SK-MEL-5 (cell line): ENCODE data around the gene TMEM132D. TPM values are rescaled to one million over a fixed set of nuclear protein-coding genes. Genes with fewer than 3 reads are reported as not detected.

Experiments
- DNase-seq: peaks from one replicate; pipeline ENCODE4 v3.0.0-alpha.2; 2016; ENCODE audit warnings: low read depth, low spot score
- in situ Hi-C: cut with HindIII; loops from 2 replicates; pipeline ENCODE4 v1.10.0; 2016; ENCODE audit warnings: low sequenced_read_pairs, high pct_unique_total_duplicates, low pct_unique_long_range_greater_than_20kb
- total RNA-seq: library from RNA; depleted of rRNA; stranded (reverse); fragments of >200 nt; shearing (Covaris generic); gene quantifications from 2 replicates; pipeline ENCODE4 v1.2.3, GENCODE V29; 2014

TMEM132D gene
- total RNA-seq, 1 experiment from 2014 or later: 0.03 TPM

DNA sequence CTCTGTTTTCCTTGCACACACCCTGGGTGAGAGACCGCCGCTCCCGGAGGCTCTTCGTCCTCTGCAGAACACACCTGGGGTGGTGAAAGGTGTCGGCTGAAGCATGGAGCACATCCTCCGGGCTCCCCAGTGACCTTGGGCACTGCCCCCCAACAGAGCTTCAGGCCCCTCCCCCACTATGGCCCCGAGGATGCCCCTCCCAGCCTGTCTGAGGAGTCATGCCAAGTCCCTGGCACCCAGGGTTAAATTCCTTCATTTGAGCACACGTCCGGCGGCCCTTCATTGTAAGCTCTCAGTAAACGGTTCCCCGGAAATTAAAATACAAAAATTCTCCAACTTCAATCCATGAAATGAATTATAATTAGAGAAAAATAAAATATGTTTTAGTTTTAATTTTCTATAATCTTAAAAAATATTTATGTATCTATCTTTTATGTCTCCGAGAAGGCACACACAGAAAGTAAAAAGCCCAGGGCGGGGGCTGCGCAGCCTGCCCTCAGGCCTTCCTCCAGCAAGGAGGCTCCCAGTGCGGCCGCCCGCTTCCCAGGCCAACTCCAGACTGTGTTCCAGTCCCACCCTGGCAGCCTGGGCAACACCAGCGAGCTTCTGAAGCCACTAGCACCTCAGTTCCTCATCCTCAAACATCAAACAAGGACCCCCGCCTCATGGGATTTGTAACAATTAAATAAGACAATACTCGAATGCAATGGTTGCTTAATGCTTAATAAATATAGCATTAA lies 63.5 kb downstream of the TMEM132D start:
- no peak for DNase-seq
- in situ Hi-C loops: no loop called here

DNA sequence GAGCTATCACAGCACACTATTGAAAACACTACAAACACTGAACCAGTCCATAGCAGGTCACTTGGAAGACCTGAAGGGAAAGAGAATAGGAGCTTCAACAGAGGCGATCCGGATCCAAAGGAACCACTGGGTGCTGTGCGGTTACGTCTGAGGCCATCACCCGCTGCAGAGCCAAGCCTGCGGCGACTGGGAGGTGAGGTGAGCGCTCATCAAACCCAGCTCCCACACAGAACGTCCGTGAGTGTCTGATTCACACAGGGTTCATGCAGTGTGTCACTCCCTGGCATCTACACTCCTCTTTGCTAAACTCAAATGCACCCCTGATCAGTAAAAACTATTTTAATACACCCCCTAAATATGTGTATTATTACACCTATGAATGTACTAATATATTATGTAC lies 64.1 kb downstream of the TMEM132D start:
- in situ Hi-C loops: no loop called here
- DNase-seq: no peak

DNA sequence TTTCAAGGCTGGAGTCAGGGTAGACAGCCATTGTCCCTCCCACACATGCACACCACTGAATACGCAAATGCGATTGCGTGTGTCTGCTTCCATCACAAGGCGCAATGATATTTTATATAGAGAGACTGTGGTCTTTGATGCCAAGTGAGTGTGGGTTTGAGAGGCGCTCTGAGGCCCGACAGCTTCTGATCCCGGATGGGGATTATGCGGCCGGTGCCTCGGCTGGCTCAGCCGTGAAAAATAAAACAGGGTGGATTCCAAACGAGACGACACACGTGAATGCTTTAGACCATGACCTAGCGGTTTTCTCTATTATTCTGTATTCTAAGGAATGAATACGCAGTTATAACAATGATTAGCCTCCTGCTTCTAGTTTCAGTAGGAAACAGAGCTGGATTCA lies 72.5 kb downstream of the TMEM132D start:
- in situ Hi-C loops: no loop called here
- DNase-seq: no peak

GRCh38 chr12:129830796-129831195 lies 73.0 kb downstream of the TMEM132D start:
- in situ Hi-C loops: no loop called here
- DNase-seq: no peak

GRCh38 chr12:129827866-129828384 lies 75.9 kb downstream of the TMEM132D start:
- in situ Hi-C loops: no loop called here
- DNase-seq: no peak

GRCh38 chr12:129827102-129827865 lies 76.5 kb downstream of the TMEM132D start:
- DNase-seq: no peak
- in situ Hi-C loops: no loop called here

- in situ Hi-C loops: no loop called here
- DNase-seq: no peak
These were observed 77.6 kb downstream of the TMEM132D start for GRCh38 chr12:129826273-129826672.

DNA sequence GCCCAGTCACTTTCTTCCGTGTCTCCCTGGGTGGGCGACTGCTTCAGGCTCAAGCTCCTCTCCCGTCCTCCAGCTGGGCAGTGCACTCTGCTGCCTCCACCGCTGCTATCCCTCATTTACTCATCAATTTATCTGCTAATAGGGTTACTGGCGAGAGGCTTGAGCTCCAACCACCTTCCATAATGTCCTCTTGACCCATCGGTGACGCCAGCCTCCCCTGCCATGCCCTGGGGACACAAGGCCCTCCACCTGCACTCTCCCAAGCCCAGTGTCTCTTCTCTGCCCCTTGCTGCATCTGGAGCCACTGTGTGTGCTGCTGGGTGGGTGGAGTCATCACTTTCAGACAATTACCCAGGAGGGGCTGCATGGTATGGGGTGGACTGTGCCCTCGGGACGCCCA lies 78.5 kb downstream of the TMEM132D start:
- in situ Hi-C loops: no loop called here

GRCh38 chr12:129821964-129822363 lies 81.9 kb downstream of the TMEM132D start:
- DNase-seq: no peak
- in situ Hi-C loops: no loop called here

More for the DNA sequence above, 78.5 kb downstream of the TMEM132D start:
- no peak for DNase-seq

DNA sequence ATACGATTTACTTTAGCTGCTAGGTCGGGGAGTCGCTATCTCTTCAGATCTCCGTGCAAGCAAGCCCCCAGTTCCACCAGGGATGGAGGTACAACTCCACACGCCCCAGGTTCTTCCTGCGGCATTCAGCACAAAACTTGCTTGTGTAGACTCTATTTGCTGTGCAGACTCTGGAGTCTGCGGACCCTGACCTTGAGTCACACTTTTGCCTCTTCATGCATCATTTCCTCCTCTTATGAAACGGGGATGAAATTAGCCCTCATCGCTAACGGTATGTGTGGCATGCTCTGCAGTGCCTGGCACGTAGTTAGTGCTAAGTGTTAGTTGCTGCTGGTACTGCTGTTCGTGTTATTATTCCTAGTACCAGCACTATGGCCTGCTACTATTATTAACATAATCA lies 84.4 kb downstream of the TMEM132D start:
- in situ Hi-C loops: no loop called here
- DNase-seq: no peak

DNA sequence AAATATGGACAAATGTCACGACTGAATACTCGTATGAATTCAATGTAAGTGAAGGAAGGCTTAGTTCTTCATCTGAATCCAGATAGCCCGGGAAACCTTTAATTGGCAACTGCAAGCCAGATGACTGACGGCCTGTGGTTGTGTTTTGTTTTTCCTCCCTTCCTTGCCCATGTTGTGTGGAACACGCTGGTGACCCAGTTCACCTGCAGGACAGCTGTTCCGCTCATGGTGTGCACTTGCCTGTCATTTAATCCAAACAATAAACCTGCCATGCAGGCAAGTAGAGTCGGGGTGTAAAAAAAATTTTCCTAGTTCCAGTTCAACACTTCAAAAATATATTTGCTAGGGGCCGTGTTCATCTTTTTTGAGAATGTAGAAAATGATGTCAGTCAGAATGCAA lies 88.0 kb downstream of the TMEM132D start:
- in situ Hi-C loops: no loop called here

DNA sequence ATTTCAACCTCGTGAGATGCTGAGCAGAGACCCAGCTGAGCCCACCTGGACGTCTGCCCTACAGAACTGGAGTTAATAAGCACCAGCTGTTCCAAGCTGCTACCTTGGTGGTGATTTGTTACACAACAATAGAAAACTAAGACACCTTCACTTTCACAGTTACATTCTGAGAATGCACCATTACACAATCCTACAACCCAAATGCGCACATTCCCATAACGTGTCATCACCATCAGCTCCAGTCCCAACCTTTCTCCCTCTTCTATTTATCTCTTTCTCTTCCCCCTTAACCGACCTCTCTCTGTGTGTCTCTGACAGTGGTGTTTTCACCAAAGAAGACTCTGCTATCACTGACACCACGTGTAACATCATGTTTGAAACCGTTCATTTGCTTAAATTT lies 91.9 kb downstream of the TMEM132D start:
- in situ Hi-C loops: no loop called here
- no peak for DNase-seq

More for the DNA sequence above, 88.0 kb downstream of the TMEM132D start:
- DNase-seq: no peak

- no peak for DNase-seq
- in situ Hi-C loops: no loop called here
These were observed 96.7 kb downstream of the TMEM132D start for GRCh38 chr12:129807136-129807535.

DNA sequence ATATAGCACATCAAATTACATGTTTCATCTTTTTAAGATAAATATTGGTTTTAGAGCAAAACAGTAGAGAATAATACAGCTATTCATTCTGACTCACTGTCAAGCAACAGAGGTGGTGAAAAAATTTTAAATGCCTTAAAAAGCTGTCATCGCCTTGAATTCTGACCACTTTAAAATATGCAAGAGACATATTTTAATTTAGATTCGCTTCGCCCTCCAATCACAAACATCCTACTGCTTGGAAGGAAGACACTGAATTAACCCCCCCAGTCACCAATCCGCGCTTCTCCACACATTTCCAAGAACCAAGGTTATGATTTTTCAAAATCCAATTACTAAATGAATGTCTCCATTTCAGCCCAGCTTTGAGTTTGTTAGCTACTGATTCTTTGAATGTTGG lies 112.4 kb downstream of the TMEM132D start:
- in situ Hi-C loops: no loop called here
- DNase-seq: no peak

DNA sequence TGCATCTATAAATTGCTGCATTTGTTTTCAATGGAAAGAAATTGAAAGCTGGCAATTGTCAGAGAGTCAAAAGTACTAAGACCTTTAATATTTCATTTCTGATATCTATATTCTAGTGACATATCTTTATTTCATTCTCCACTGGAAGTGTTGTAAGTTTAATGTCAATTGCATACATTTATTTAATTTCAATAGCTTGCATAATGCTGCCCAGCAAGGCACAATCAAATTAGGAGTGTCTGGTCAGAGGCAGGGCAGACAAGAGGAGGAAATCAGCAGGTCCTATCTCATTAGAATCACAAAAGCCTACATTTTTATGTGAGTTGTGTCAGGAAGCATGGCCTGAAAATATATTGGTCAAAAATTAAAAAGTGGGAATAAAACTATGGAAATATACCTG lies 112.9 kb downstream of the TMEM132D start:
- no peak for DNase-seq
- in situ Hi-C loops: no loop called here

DNA sequence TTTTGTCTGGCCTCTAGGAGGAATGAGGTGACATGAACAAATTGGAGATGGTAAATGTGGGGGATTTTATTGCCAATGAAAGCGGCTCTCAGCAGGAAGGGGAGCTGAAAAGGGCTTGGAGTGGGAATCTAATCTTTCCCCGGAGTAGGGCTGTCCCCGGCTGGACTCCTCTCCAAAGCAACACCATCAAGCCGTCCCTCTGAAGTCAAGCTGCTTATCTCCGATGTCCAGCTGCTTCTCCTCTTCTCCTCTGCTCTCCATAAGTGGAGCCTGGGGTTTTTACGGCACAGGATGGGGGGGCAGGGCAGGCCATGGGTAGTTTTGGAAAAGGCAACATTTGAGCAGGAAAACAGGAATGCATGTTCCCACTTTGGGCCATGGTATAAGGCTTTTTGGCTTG lies 113.5 kb downstream of the TMEM132D start:
- no peak for DNase-seq

DNA sequence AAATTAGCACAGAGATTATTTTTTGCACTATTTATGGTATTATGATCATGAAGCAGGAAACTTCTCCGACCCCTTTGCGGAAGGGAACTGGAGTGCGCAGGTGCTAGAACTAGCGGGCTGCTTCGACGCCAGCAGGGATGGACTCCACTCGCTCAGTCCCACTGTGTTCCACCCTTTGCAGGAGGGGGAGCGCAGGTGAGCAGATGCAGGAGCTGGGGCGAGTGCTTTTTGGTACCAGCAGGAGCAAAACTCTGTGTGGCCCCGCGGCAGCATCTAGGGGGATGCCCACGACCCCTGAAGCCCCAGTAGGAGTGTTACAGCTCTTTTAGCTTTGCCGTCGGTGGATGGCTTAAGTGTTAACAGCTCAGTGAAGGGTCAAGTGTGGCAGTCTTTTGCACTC lies 113.9 kb downstream of the TMEM132D start:
- in situ Hi-C loops: no loop called here
- DNase-seq: no peak

More for the DNA sequence above, 113.5 kb downstream of the TMEM132D start:
- in situ Hi-C loops: no loop called here

DNA sequence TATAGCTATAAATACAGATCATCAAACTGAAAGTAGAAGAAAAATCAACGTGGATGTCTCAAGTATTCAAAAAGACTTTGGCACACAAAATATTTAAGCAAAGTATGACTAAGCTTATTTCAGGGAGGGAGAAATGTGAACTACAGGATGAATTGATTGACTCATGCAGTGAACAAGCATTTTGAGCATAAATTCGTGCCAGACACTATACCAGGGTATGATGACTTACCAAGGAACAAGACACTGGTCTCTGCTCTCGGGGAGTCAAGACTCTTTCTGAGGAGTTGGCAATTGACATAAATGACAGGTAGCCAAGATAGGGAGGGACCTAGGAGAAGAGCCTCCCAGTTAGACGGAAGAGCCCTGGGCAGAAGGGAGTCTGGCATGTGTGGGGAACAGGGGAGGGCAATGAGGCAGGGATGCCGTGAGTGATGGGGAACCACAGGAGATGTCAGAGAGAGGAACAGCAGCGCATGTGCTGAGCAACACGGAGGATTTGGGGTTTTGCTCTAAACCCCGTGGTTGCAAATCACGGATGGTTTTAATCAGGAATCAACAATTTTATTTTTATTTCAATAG lies 115.2 kb downstream of the TMEM132D start:
- DNase-seq: no peak
- in situ Hi-C loops: no loop called here
